Upper lobe of left lung (tissue), 6 donors: ENCODE data around the gene KCNC1. TPM values are rescaled to one million over a fixed set of nuclear protein-coding genes. Genes with fewer than 3 reads are reported as not detected.
A peak's percentile ranks its signal among the peaks of the same experiment; 100 is the strongest.

Source experiments
- ATAC-seq, 2 donors: fragments of 200-7000 bp; cut with Tn5 transposase; one replicate each; pipeline ENCODE4 v1.9.1; 2022; ENCODE audit warnings: mild to moderate bottlenecking in 2 of 2, moderate library complexity in 2 of 2; ENCODE audit not compliant: low FRiP score in 2 of 2
- DNase-seq, 2 donors: peaks; one replicate each; pipeline ENCODE4 v3.0.0-alpha.2; 2019 to 2020
- H3K27ac ChIP-seq, 4 donors: fragments of 200-600 bp; sonication (generic); one replicate each; pipeline ENCODE4 v1.5.1; 2016 to 2019
- H3K27me3 ChIP-seq, 4 donors: fragments of 200-600 bp; sonication (generic); one replicate each; pipeline ENCODE4 v1.5.1; 2017 to 2019
- H3K36me3 ChIP-seq, 4 donors: fragments of 200-600 bp; sonication (generic); one replicate each; pipeline ENCODE4 v1.5.1; 2016 to 2019
- H3K4me1 ChIP-seq, 4 donors: fragments of 200-600 bp; sonication (generic); one replicate each; pipeline ENCODE4 v1.5.1; 2018 to 2019
- H3K4me3 ChIP-seq, 4 donors: fragments of 200-600 bp; sonication (generic); one replicate each; pipeline ENCODE4 v1.5.1; 2017 to 2019; ENCODE audit warnings: mild to moderate bottlenecking in 2 of 4, moderate library complexity in 1 of 4
- H3K9me3 ChIP-seq, 4 donors: fragments of 200-600 bp; sonication (generic); one replicate each; pipeline ENCODE4 v1.5.1; 2018 to 2019
- CTCF ChIP-seq, 6 experiments: fragments of 450-650 bp in 4 of 6; fragments of 200-600 bp in 2 of 6; sonication (generic) in 2 of 6; IDR thresholded peaks; one replicate each; pipeline ENCODE4 v1.5.1; 2016 to 2019; ENCODE audit warnings: antibody characterized with exemption in 6 of 6
- EP300 ChIP-seq, 4 donors: sonication (generic); formaldehyde crosslinking; IDR thresholded peaks; one replicate each; pipeline ENCODE4 v1.5.1; 2017; ENCODE audit warnings: antibody characterized with exemption in 4 of 4, control low read depth in 2 of 4
- POLR2A ChIP-seq, 4 donors: fragments of 450-650 bp; IDR thresholded peaks; one replicate each; pipeline ENCODE4 v1.5.1; 2016 to 2017; ENCODE audit warnings: antibody characterized with exemption in 4 of 4, mild to moderate bottlenecking in 2 of 4
- POLR2AphosphoS5 ChIP-seq, 2 donors: sonication (generic); formaldehyde crosslinking; IDR thresholded peaks; one replicate each; pipeline ENCODE4 v1.5.1; 2017; ENCODE audit warnings: antibody characterized with exemption in 2 of 2
- WGBS, 2 donors: methylation state at CpG; one replicate each; pipeline ENCODE4 v1.1.5; 2017 to 2018; 5-methylcytosine and 5-hydroxymethylcytosine counted together
- total RNA-seq, 6 donors: library from RNA; depleted of rRNA in 4 of 6; stranded (reverse); fragments of >200 nt in 4 of 6; gene quantifications; one replicate each; pipeline versions ENCODE4 v1.1.0 to v1.2.1, GENCODE V29; 2016 to 2021
- donor health status: DM: no; HTN: no; CAD: no; lungs with moderate emphysema.
- donor health status: DM: no; HTN: yes; CAD: no; lungs with severe emphysema.

The KCNC1 gene
- total RNA-seq, 6 donors from 2014 or later, result not detected

- H3K27ac ChIP-seq, result no peak overlapping the region
- no peaks in the 10 kb centered on the region for H3K27me3 ChIP-seq
- H3K9me3 ChIP-seq, result no peaks in the 10 kb centered on the region
- peak in 1 of 2 donors; percentile 27 for DNase-seq
- WGBS, 2 donors, result 75 to 91% methylated on average over 5 to 6 of the region's 6 CpGs
- ATAC-seq, result no peak
- H3K4me1 ChIP-seq, result no peaks in the 10 kb centered on the region
- H3K36me3 ChIP-seq, result no peaks in the 10 kb centered on the region
- TF ChIP-seq POLR2AphosphoS5 (IDR thresholded peaks at IDR 0.05) (no peak), EP300 (IDR thresholded peaks at IDR 0.05) (no peak), CTCF (IDR thresholded peaks at IDR 0.05) (no peak), POLR2A (IDR thresholded peaks at IDR 0.05) (no peak)
- no peak overlapping the region for H3K4me3 ChIP-seq
Observed at GRCh38 chr11:17798253-17798652, 63.7 kb downstream of the KCNC1 start.

- H3K27me3 ChIP-seq, result no peaks in the 10 kb centered on the region
- WGBS, 2 donors, result 88 to 97% methylated on average over 3 of the region's 3 CpGs
- no peak overlapping the region for H3K27ac ChIP-seq
- no peak for ATAC-seq
- H3K36me3 ChIP-seq, result no peaks in the 10 kb centered on the region
- no peaks in the 10 kb centered on the region for H3K4me1 ChIP-seq
- TF ChIP-seq POLR2A (IDR thresholded peaks at IDR 0.05) (no peak), POLR2AphosphoS5 (IDR thresholded peaks at IDR 0.05) (no peak)
- DNase-seq, result no peak
- no peak overlapping the region for H3K4me3 ChIP-seq
- no peaks in the 10 kb centered on the region for H3K9me3 ChIP-seq
Observed at GRCh38 chr11:17798716-17799115, 64.1 kb downstream of the KCNC1 start.

- no peak overlapping the region for H3K4me3 ChIP-seq
- ATAC-seq, result no peak
- no peaks in the 10 kb centered on the region for H3K9me3 ChIP-seq
- WGBS, 2 donors, result 95 to 96% methylated on average over 5 of the region's 5 CpGs
- no peaks in the 10 kb centered on the region for H3K36me3 ChIP-seq
- TF ChIP-seq CTCF (IDR thresholded peaks at IDR 0.05) (no peak), POLR2A (IDR thresholded peaks at IDR 0.05) (no peak), POLR2AphosphoS5 (IDR thresholded peaks at IDR 0.05) (no peak), EP300 (IDR thresholded peaks at IDR 0.05) (no peak)
- no peak for DNase-seq
- no peaks in the 10 kb centered on the region for H3K27me3 ChIP-seq
- no peaks in the 10 kb centered on the region for H3K4me1 ChIP-seq
- H3K27ac ChIP-seq, result no peak overlapping the region
Observed at GRCh38 chr11:17799147-17799546, 64.6 kb downstream of the KCNC1 start.

- no peaks in the 10 kb centered on the region for H3K27me3 ChIP-seq
- DNase-seq (no peak), ATAC-seq (no peak)
- H3K4me3 ChIP-seq, result no peak overlapping the region
- no peak for TF ChIP-seq POLR2AphosphoS5 (IDR thresholded peaks at IDR 0.05)
- no peak for TF ChIP-seq POLR2A (IDR thresholded peaks at IDR 0.05)
- no peak for TF ChIP-seq CTCF (IDR thresholded peaks at IDR 0.05)
- TF ChIP-seq EP300 (IDR thresholded peaks at IDR 0.05), result no peak
- no peaks in the 10 kb centered on the region for H3K9me3 ChIP-seq
- WGBS, 2 donors, result 96 to 100% methylated on average over 4 of the region's 4 CpGs
- H3K36me3 ChIP-seq, result no peaks in the 10 kb centered on the region
- H3K27ac ChIP-seq, result no peak overlapping the region
- no peaks in the 10 kb centered on the region for H3K4me1 ChIP-seq
Observed at GRCh38 chr11:17801166-17801565, 66.6 kb downstream of the KCNC1 start.

- TF ChIP-seq CTCF (IDR thresholded peaks at IDR 0.05) (no peak), POLR2A (IDR thresholded peaks at IDR 0.05) (no peak), POLR2AphosphoS5 (IDR thresholded peaks at IDR 0.05) (no peak), EP300 (IDR thresholded peaks at IDR 0.05) (no peak)
- H3K36me3 ChIP-seq, result no peaks in the 10 kb centered on the region
- H3K4me1 ChIP-seq, result no peaks in the 10 kb centered on the region
- DNase-seq, result no peak
- no peak overlapping the region for H3K27ac ChIP-seq
- no peaks in the 10 kb centered on the region for H3K9me3 ChIP-seq
- H3K27me3 ChIP-seq, result no peaks in the 10 kb centered on the region
- ATAC-seq, result no peak
- no peak overlapping the region for H3K4me3 ChIP-seq
- 94 to 96% methylated on average over 4 of the region's 4 CpGs for WGBS, 2 donors
Observed at GRCh38 chr11:17802491-17802890, 67.9 kb downstream of the KCNC1 start.
